HG03432 (cell line): ENCODE data around the gene ANTXR1.
"Not testable (repeated sequence)": the region's sequence is repeated elsewhere in the genome, so short reads cannot be mapped to it uniquely, and the experiment has no call there.

Experiments
- ATAC-seq: cut with Tn5 transposase; IDR thresholded peaks from one replicate; pipeline ENCODE4 v1.9.1; 2021; ENCODE audit warnings: mild to moderate bottlenecking, moderate library complexity; ENCODE audit not compliant: unreplicated experiment

The ANTXR1 gene

GRCh38 chr2:69157441-69157840 is 144.5 kb downstream of the ANTXR1 start:
- no peak for ATAC-seq

- ATAC-seq: no peak
Measured at GRCh38 chr2:69159986-69160385, 147.0 kb downstream of the ANTXR1 start.

- ATAC-seq: no peak
Measured at GRCh38 chr2:69162057-69162456, 149.1 kb downstream of the ANTXR1 start.

GRCh38 chr2:69163109-69163508 is 150.1 kb downstream of the ANTXR1 start:
- peak; percentile 73 for ATAC-seq

- ATAC-seq: no peak
Measured at GRCh38 chr2:69163556-69163955, 150.6 kb downstream of the ANTXR1 start.

GRCh38 chr2:69164061-69164778 is 151.2 kb downstream of the ANTXR1 start:
- no peak for ATAC-seq

GRCh38 chr2:69165091-69165880 is 152.3 kb downstream of the ANTXR1 start:
- no peak for ATAC-seq

- no peak for ATAC-seq
Measured at GRCh38 chr2:69166465-69166811, 153.5 kb downstream of the ANTXR1 start.

- no peak for ATAC-seq
Measured at GRCh38 chr2:69166812-69167468, 154.0 kb downstream of the ANTXR1 start.

- ATAC-seq: no peak
Measured at GRCh38 chr2:69167469-69167822, 154.5 kb downstream of the ANTXR1 start.

- no peak for ATAC-seq
Measured at GRCh38 chr2:69168144-69168813, 155.3 kb downstream of the ANTXR1 start.

GRCh38 chr2:69168950-69169654 is 156.1 kb downstream of the ANTXR1 start:
- ATAC-seq: no peak

GRCh38 chr2:69169655-69170389 is 156.8 kb downstream of the ANTXR1 start:
- peak; percentile 59 for ATAC-seq

GRCh38 chr2:69170661-69171060 is 157.7 kb downstream of the ANTXR1 start:
- no peak for ATAC-seq

GRCh38 chr2:69171116-69171896 is 158.3 kb downstream of the ANTXR1 start:
- ATAC-seq: no peak

GRCh38 chr2:69171897-69172525 is 159.0 kb downstream of the ANTXR1 start:
- ATAC-seq: no peak

- no peak for ATAC-seq
Measured at GRCh38 chr2:69173706-69174105, 160.7 kb downstream of the ANTXR1 start.

- ATAC-seq: not testable (repeated sequence)
Measured at GRCh38 chr2:69174211-69174610, 161.2 kb downstream of the ANTXR1 start.
